HEK293T (cell line): Measurements from ENCODE around the gene CUX1.

ENCODE experiments used
- CTCF ChIA-PET: fragments of 350-600 bp; formaldehyde crosslinking; extraction: SDS; loops from one replicate; lab custom pipeline; 2021; ENCODE audit warnings: antibody characterized with exemption, inconsistent platforms; lab: Yijun Ruan, JAX
- POLR2A ChIA-PET: fragments of 350-600 bp; formaldehyde crosslinking; extraction: SDS; loops from one replicate; lab custom pipeline; 2020; ENCODE audit warnings: antibody characterized with exemption, inconsistent platforms; lab: Yijun Ruan, JAX
- DNase-seq: peaks from one replicate; pipeline ENCODE4 v3.0.0; 2012; ENCODE audit warnings: mixed read lengths; ENCODE audit errors: extremely low spot score
- ARNT ChIP-seq: fragments of 450-650 bp; IDR thresholded peaks from 2 replicates; pipeline ENCODE4 v1.6.1; 2017; ENCODE audit warnings: mild to moderate bottlenecking
- BHLHE40 ChIP-seq: fragments of 450-650 bp; IDR thresholded peaks from 2 replicates; pipeline ENCODE4 v1.6.1; 2016; ENCODE audit warnings: mild to moderate bottlenecking, moderate library complexity, borderline replicate concordance
- CTBP1 ChIP-seq: fragments of 450-650 bp; IDR thresholded peaks from 2 replicates; pipeline ENCODE4 v1.6.1; 2016; ENCODE audit warnings: borderline replicate concordance
- ELF4 ChIP-seq: fragments of 450-650 bp; IDR thresholded peaks from 2 replicates; pipeline ENCODE4 v1.6.1; 2017; ENCODE audit warnings: antibody characterized with exemption
- FOXA1 ChIP-seq: fragments of 450-650 bp; IDR thresholded peaks from 2 replicates; pipeline ENCODE4 v1.6.1; 2016; ENCODE audit warnings: mild to moderate bottlenecking
- FOXK2 ChIP-seq: fragments of 450-650 bp; IDR thresholded peaks from 2 replicates; pipeline ENCODE4 v1.6.1; 2016; ENCODE audit warnings: mild to moderate bottlenecking
- FOXM1 ChIP-seq: fragments of 450-650 bp; IDR thresholded peaks from 2 replicates; pipeline ENCODE4 v1.6.1; 2017; ENCODE audit warnings: mild to moderate bottlenecking, borderline replicate concordance
- HDGF ChIP-seq: fragments of 450-650 bp; IDR thresholded peaks from 2 replicates; pipeline ENCODE4 v1.6.1; 2017; ENCODE audit warnings: antibody characterized with exemption, borderline replicate concordance
- L3MBTL2 ChIP-seq: fragments of 450-650 bp; conservative IDR thresholded peaks from 2 replicates; pipeline ENCODE4 v1.6.1; 2016; ENCODE audit warnings: mild to moderate bottlenecking
- LEF1 ChIP-seq: fragments of 450-650 bp; IDR thresholded peaks from 2 replicates; pipeline ENCODE4 v1.6.1; 2017; ENCODE audit warnings: mild to moderate bottlenecking, borderline replicate concordance
- NFRKB ChIP-seq: fragments of 450-650 bp; IDR thresholded peaks from 2 replicates; pipeline ENCODE4 v1.6.1; 2016; ENCODE audit warnings: mild to moderate bottlenecking, moderate library complexity
- SP1 ChIP-seq: fragments of 450-650 bp; IDR thresholded peaks from 2 replicates; pipeline ENCODE4 v1.6.1; 2017
- SUZ12 ChIP-seq: fragments of 450-650 bp; IDR thresholded peaks from 2 replicates; pipeline ENCODE4 v1.6.1; 2016; ENCODE audit warnings: mild to moderate bottlenecking
- TARDBP ChIP-seq: fragments of 450-650 bp; IDR thresholded peaks from 2 replicates; pipeline ENCODE4 v1.6.1; 2016
- ZNF384 ChIP-seq: fragments of 450-650 bp; IDR thresholded peaks from 2 replicates; pipeline ENCODE4 v1.6.1; 2016
- TF ChIP-seq, protein P1 (sequence below): fragments of 450-650 bp; IDR thresholded peaks from 2 replicates; pipeline ENCODE4 v1.6.1; 2016

Gene CUX1

GRCh38 chr7:102271158-102271798 is 453.9 kb downstream of the CUX1 start:
- no peak for TF ChIP-seq L3MBTL2
- TF ChIP-seq ELF4, result no peak
- no peak for TF ChIP-seq NFRKB
- TF ChIP-seq SUZ12, result no peak
- DNase-seq, result no peak
- CTCF ChIA-PET, result interaction anchor here (0.6 kb wide), 3 partner anchors 27 to 917 kb away, joined by 3 to 4 read pairs (median 4); no protein-coding TSS in a partner anchor
- POLR2A ChIA-PET, result no interaction called here

- peak; percentile 85 for DNase-seq
These were observed 454.9 kb downstream of the CUX1 start for GRCh38 chr7:102272075-102272916.

DNA sequence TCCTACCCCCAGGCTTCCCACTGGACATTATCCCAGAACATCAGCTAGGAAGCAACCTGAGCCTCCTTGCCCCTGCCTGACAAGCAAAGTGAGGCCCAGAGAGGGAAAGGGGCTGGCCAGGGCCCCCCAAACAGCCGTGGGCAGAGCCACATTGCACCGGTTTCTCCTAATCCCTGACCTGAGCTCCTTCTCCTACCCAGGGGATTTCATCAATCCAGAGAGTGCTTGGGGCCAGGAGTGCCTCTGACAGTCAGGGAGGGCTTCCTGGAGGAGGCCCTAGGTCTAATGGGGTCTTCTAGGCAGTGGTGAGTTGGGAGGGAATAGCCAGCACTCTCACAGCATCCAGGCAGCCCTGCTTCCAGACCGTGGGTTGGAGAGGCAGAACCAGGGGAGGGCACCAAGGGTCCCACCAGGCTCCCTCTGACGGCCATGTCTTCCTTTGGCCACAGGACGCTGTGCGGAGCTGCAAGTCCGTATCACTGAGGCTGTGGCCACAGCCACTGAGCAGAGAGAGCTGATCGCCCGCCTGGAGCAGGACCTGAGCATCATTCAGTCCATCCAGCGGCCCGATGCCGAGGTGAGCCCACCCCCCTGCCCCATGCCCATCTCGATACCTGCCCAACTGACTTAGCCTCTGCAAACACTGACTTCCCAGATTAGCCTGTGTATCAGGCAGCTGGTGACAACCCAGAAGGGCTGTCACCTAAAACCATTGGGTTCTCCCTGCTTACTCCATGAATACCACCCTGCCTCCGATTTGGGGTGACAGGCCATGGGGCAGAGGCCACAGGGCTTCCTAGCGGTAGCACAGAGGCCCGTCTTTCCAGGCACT is 455.7 kb downstream of the CUX1 start:
- TF ChIP-seq LEF1, result no peak
- no peak for TF ChIP-seq FOXK2
- no peak for TF ChIP-seq L3MBTL2
- TF ChIP-seq SP1, result no peak
- TF ChIP-seq ELF4, result no peak
- TF ChIP-seq ARNT, result no peak
- TF ChIP-seq CTBP1, result no peak
- TF ChIP-seq TARDBP, result no peak
- no peak for TF ChIP-seq ZNF384
- no peak for TF ChIP-seq BHLHE40
- CTCF ChIA-PET, result interaction anchor here (2.1 kb wide), 1 partner anchor 730 kb away, joined by 7 read pairs; no protein-coding TSS in a partner anchor
- DNase-seq, result no peak
- POLR2A ChIA-PET, result no interaction called here

More at GRCh38 chr7:102272075-102272916, 454.9 kb downstream of the CUX1 start:
- ChIA-PET CTCF (interaction anchor here (0.6 to 2.1 kb wide), 2 partner anchors 28 to 729 kb away, joined by 3 to 7 read pairs; no protein-coding TSS in a partner anchor), POLR2A (no interaction called here)
- TF ChIP-seq SUZ12 (no peak), TARDBP (no peak), NFRKB (no peak), ARNT (no peak), L3MBTL2 (no peak), BHLHE40 (no peak), ZNF384 (no peak), FOXK2 (no peak), ELF4 (no peak)
- TF ChIP-seq, protein P1, sequence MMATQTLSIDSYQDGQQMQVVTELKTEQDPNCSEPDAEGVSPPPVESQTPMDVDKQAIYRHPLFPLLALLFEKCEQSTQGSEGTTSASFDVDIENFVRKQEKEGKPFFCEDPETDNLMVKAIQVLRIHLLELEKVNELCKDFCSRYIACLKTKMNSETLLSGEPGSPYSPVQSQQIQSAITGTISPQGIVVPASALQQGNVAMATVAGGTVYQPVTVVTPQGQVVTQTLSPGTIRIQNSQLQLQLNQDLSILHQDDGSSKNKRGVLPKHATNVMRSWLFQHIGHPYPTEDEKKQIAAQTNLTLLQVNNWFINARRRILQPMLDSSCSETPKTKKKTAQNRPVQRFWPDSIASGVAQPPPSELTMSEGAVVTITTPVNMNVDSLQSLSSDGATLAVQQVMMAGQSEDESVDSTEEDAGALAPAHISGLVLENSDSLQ, result no peak

GRCh38 chr7:102273749-102274712 is 456.6 kb downstream of the CUX1 start:
- no peak for TF ChIP-seq FOXM1
- TF ChIP-seq BHLHE40, result no peak
- no peak for TF ChIP-seq LEF1
- no peak for TF ChIP-seq FOXK2
- no peak for TF ChIP-seq SP1
- TF ChIP-seq ZNF384, result no peak
- TF ChIP-seq L3MBTL2, result no peak
- TF ChIP-seq TARDBP, result no peak
- no peak for TF ChIP-seq ELF4
- TF ChIP-seq SUZ12, result no peak
- no peak for TF ChIP-seq HDGF
- no peak for TF ChIP-seq FOXA1
- TF ChIP-seq, protein P1, result no peak
- TF ChIP-seq CTBP1, result no peak
- no peak for TF ChIP-seq ARNT
- no peak for TF ChIP-seq NFRKB
- ChIA-PET CTCF (interaction anchor here (2.1 kb wide), 1 partner anchor 731 kb away, joined by 7 read pairs; no protein-coding TSS in a partner anchor), POLR2A (no interaction called here)
- DNase-seq, result no peak

DNA sequence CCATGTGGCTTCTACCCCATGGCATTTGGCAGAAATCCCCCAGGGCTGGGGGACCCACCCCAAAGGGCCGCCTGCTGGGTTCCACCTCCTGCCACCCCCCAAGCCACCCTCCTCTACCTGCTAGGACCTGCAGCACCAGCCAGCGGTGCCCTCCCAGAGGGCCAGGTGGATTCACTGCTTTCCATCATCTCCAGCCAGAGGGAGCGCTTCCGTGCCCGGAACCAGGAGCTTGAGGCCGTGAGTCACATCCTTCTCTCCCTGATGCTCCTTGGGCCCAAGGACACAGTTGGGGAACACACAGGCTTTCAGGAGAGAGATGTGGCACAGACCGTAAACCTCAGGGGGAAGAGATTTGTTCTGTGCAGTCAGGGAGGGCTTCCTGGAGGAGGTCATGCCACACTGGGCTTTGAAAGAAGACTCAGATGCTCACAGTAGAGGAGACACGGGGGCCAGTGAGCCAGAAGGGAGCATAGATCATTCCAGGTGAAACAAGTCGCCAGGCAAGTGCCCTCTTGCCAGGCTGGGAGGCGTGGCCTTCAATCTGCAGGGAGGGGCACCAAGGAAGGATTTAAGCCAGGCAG is 457.8 kb downstream of the CUX1 start:
- DNase-seq, result no peak
- POLR2A ChIA-PET, result no interaction called here
- TF ChIP-seq HDGF (no peak), ELF4 (no peak), SP1 (no peak), NFRKB (no peak), FOXM1 (no peak), FOXA1 (no peak), L3MBTL2 (no peak), LEF1 (no peak), ARNT (no peak), BHLHE40 (no peak), ZNF384 (no peak), CTBP1 (no peak), FOXK2 (no peak), TARDBP (no peak), SUZ12 (no peak)
- TF ChIP-seq, protein P1, result no peak
- CTCF ChIA-PET, result interaction anchor here (0.6 kb wide), 1 partner anchor 373 kb away, joined by 3 read pairs; no protein-coding TSS in a partner anchor
